HL-60 (cell line): ENCODE measurements around the gene DHRSX.

ENCODE experiments used
- CTCF ChIP-seq: IDR thresholded peaks from one replicate; pipeline ENCODE4 v1.5.1; 2011; ENCODE audit warnings: low read length, control low read depth, inconsistent platforms; ENCODE audit not compliant: insufficient read depth
- REST ChIP-seq: IDR thresholded peaks from 2 replicates; pipeline ENCODE4 v1.6.1; 2012; ENCODE audit warnings: low read depth; ENCODE audit not compliant: insufficient replicate concordance
- SPI1 ChIP-seq: IDR thresholded peaks from 2 replicates; pipeline ENCODE4 v1.6.1; 2012; ENCODE audit warnings: low read depth, mild to moderate bottlenecking, borderline replicate concordance

DNA sequence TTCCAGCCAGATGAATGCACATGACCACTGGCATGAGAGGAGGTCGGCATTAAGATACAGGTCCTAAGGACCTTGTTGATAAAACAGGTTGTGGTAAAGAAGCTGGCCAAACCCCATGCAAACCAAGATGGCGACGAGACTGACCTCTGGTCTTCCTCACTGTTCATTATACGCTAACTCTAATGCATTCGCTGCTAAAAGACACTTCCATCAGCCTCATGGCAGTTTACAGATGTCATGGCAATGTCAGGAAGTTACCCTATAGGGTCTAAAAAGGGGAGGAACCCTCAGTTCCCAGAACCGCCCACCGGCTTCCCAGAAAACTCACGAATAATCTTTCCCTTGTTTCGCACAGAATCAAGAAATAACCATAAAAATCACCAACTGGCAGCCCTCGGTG, 182.4 kb downstream of the DHRSX start:
- TF ChIP-seq CTCF (no peak), SPI1 (no peak), REST (no peak)
